Measurements from ENCODE around the gene C9orf153.

C9orf153 gene

DNA sequence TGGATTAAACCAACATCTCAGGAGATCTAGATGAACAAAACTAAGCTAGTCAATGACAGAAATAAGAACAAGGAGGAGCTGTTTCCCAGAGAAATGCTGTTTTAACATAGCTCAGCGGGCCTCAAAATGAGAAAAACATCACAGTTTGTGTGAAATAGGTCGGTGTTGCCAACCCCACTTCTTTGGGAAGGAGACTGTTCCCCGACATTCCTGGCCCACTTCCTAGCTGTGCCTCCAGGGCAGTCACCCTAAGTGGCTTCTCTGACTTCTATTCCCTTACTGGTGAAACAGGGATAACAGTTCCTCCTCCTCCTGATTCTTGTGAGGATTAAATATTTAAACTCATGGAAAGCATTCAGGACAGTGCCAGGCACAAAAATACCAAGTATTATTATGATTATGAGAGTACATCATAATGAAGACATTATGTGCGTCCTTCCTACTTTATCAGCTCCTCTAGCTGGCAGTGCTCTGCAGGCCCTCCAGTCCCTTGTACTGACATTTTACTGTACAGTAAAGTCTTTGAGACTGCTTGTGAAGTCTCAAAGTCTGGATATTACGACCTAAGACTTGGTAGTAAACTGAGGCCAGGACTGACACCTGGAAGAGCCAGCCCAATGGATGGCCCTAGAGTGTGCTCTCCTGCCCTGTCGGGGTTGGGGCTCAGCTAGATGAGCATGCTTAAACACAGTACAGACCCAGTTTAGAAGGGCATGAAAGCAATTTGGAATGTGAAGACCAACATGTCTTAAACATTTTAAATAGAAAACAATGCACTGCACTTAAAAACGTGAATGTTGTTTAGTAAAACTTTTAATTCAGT is 15.6 kb upstream of the C9orf153 start:
- Histone ChIP-seq H3K27ac (no peak overlapping the region), H3K9ac (no peak overlapping the region), H3K4me2 (no peak overlapping the region), H3K27me3 (no peaks in the 10 kb centered on the region), H3K36me3 (peaks cover 56% of the 10 kb centered on the region), H3K9me3 (peaks cover 9% of the 10 kb centered on the region), H3K4me3 (no peak overlapping the region), H4K20me1 (peaks cover 73% of the 10 kb centered on the region), H3K4me1 (peaks cover 11% of the 10 kb centered on the region)
- TF ChIP-seq Cebpa-rat (IDR thresholded peaks at IDR 0.05), result no peak

DNA sequence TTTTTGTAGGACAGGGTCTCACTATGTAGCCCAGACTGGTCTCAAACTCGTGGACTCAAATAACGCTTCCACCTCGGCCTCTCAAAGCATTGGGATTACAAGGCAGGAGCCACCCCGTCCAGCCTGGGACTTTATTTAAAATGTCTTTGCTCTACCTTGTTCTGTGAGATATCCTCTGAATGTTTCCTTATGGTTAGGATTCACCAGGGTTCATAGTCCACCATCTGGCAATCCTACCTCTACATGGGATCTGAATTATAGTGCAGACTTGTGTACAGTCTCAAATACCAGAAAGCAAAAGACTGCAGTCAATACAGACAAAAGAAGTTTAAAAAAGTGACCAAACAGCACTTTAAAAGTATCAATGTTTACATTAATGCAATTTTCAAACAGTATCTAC is 12.8 kb upstream of the C9orf153 start:
- no peaks in the 10 kb centered on the region for H3K27me3 ChIP-seq
- no peak overlapping the region for H3K9ac ChIP-seq
- H3K4me3 ChIP-seq, result no peak overlapping the region
- H3K9me3 ChIP-seq, result peaks cover 9% of the 10 kb centered on the region
- no peaks in the 10 kb centered on the region for H3K4me1 ChIP-seq
- H3K4me2 ChIP-seq, result no peak overlapping the region
- peaks cover 62% of the 10 kb centered on the region for H4K20me1 ChIP-seq
- peaks cover 61% of the 10 kb centered on the region for H3K36me3 ChIP-seq
- no peak for TF ChIP-seq Cebpa-rat (IDR thresholded peaks at IDR 0.05)
- H3K27ac ChIP-seq, result no peak overlapping the region

DNA sequence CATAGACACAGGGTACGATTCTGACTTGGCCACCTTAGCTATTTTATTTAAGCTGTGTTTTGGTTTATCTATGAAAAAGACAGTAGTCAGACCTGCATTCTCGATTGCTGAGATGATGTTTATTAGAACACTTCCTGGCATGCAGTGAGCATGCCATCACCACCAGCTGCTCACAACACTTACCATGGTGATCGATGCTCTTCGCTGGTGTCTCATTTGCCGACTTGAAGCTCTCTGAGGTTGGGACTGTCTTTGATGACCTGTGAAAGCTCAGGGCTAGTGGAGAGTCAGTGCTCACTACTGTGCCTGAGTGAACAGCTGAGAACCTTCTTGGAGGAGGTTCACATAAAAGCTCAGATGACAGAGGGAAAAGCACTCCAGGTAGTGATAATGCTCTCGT is 4.4 kb upstream of the C9orf153 start:
- Histone ChIP-seq H3K4me3 (no peak overlapping the region), H3K9me3 (no peaks in the 10 kb centered on the region), H3K36me3 (peaks cover 69% of the 10 kb centered on the region), H3K9ac (no peak overlapping the region), H3K4me2 (no peak overlapping the region), H3K4me1 (no peaks in the 10 kb centered on the region), H3K27ac (no peak overlapping the region), H3K27me3 (no peaks in the 10 kb centered on the region), H4K20me1 (peaks cover 48% of the 10 kb centered on the region)
- no peak for TF ChIP-seq Cebpa-rat (IDR thresholded peaks at IDR 0.05)

DNA sequence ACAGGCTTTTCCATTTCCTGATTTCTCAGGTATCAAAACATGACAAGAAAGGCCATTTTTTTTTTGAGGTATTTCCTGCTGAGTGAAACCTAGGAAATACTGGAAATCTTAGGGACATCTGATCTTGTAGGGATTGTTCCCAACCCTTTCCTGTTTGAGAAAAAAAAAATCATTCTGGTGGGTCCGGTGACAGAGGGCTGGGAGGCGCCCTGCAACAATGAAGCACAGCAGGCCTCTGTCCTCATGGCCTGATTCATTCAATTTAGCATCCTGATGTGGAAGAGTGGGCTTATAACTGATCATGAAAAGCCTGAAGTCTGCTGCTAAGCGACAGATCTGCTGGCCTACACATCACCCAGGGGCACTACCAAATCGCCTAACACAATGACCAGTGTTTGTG is 3.0 kb upstream of the C9orf153 start:
- Histone ChIP-seq H3K9ac (no peak overlapping the region), H3K4me3 (no peak overlapping the region), H3K4me2 (no peak overlapping the region), H3K9me3 (no peaks in the 10 kb centered on the region), H3K36me3 (peaks cover 56% of the 10 kb centered on the region), H4K20me1 (peaks cover 34% of the 10 kb centered on the region; the same call in 1 of the 2 replicates), H3K4me1 (no peaks in the 10 kb centered on the region), H3K27me3 (no peaks in the 10 kb centered on the region), H3K27ac (no peak overlapping the region)
- no peak for TF ChIP-seq Cebpa-rat (IDR thresholded peaks at IDR 0.05)

DNA sequence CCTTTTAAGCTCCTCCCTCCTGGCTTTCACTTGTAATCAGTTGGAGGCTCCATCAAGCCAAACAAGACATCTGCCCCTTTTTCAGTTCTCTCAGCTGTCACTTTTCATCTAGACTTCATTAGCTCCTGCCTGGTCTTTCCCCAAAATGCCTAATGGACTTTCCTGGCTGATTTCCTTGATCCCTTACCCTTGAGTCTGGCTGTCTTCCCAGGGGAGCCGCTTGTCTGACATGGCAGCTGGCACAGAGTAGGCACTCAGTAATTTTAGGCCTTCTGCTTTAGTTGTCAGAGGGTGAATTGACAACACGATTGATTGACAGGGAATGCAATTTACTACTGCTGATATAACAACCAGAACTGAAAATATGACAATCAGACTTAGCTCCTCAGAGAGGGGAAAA is 2.1 kb downstream of the C9orf153 start:
- H3K36me3 ChIP-seq, result peaks cover 27% of the 10 kb centered on the region
- no peak overlapping the region for H3K4me3 ChIP-seq
- no peak overlapping the region for H3K9ac ChIP-seq
- no peaks in the 10 kb centered on the region for H3K4me1 ChIP-seq
- peaks cover 23% of the 10 kb centered on the region for H3K9me3 ChIP-seq
- no peak overlapping the region for H3K4me2 ChIP-seq
- TF ChIP-seq Cebpa-rat (IDR thresholded peaks at IDR 0.05), result no peak
- no peaks in the 10 kb centered on the region for H3K27me3 ChIP-seq
- no peak overlapping the region for H3K27ac ChIP-seq
- no peaks in the 10 kb centered on the region for H4K20me1 ChIP-seq

DNA sequence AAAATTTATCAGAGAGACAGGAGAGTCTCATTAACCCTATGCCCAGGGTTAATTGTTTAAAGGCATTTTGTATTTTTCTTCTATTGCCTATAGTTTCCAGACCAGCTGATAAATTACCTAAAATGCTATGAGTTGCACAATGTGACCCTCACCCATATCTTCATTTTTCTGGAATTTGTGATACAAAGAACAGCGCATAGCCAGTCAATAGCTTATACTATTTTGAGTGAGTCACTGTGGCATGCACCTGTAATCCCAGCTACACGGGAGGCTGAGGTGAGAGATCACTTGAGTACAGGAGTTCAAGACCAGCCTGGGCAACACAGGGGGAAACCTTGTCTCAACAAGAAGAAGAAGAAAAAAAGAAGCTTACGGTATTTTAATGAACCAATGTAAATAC is 2.8 kb downstream of the C9orf153 start:
- Histone ChIP-seq H3K27ac (no peak overlapping the region), H3K9me3 (peaks cover 30% of the 10 kb centered on the region), H3K36me3 (peaks cover 19% of the 10 kb centered on the region), H3K4me3 (no peak overlapping the region), H3K4me2 (no peak overlapping the region), H4K20me1 (no peaks in the 10 kb centered on the region), H3K4me1 (no peaks in the 10 kb centered on the region), H3K9ac (no peak overlapping the region), H3K27me3 (no peaks in the 10 kb centered on the region)
- no peak for TF ChIP-seq Cebpa-rat (IDR thresholded peaks at IDR 0.05)

DNA sequence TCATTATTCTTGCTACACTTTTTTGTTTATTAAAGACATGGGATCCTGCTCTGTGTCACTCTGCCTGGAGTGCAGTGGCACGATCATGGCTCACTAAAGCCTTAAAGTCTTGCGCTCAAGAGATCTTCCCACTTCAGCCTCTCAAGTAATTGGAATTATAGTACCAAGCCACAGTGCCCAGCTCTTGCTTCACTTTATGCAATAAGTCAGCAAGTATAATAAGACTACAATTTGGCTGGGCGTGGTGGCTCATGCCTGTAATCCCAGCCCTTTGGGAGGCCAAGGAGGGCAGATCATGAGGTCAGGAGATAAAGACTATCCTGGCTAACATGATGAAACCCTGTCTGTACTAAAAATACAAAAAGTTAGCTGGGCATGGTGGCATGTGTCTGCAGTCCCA is 5.9 kb downstream of the C9orf153 start:
- no peak for TF ChIP-seq Cebpa-rat (IDR thresholded peaks at IDR 0.05)
- Histone ChIP-seq H3K4me3 (no peak overlapping the region), H3K27me3 (no peaks in the 10 kb centered on the region)

DNA sequence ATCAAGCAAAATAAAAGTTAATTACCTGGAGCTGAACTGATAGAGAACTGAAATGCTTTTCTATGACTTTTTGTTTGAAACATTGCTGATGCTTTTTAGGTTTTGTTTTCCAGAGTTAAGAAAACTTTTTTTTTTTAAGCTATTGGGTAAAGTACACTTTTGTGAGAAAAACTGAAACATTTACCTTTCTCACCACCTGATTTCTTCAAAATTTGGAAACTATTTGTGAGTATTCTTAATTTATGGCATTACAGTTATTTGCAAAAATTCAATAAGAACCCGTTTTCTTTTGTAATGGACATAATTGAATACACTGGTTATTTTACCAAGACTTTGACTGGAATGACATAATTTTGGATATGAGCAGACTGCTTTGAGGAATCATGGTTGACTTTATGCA is 6.6 kb downstream of the C9orf153 start:
- no peak overlapping the region for H3K27ac ChIP-seq

More for the DNA sequence above, 5.9 kb downstream of the C9orf153 start:
- H4K20me1 ChIP-seq, result no peaks in the 10 kb centered on the region
- H3K4me1 ChIP-seq, result no peaks in the 10 kb centered on the region
- no peak overlapping the region for H3K9ac ChIP-seq
- H3K4me2 ChIP-seq, result no peak overlapping the region
- H3K9me3 ChIP-seq, result peaks cover 30% of the 10 kb centered on the region
- H3K27ac ChIP-seq, result no peak overlapping the region
- H3K36me3 ChIP-seq, result peaks cover 7% of the 10 kb centered on the region; the same call in 1 of the 2 replicates

DNA sequence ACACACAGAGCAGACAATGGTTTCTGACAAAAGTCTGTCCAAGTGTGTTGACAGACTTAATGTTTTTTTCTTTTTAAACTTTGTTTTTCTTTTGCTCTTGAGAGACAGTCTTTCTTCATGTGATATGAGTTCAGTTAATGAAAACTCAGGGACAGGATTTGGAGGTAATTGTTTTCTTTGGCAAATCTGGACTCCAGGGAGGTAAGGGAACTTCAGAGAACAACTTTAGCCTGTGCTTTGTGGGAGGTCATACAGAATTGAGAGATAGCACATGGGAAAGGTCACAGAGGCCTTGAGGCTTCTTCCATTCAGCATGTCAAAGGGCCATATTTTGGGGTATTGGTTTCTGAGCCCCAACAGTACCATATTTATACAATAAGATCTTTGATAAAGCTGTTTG is 9.3 kb downstream of the C9orf153 start:
- H3K36me3 ChIP-seq, result peaks cover 7% of the 10 kb centered on the region; the same call in 1 of the 2 replicates
- peaks cover 30% of the 10 kb centered on the region for H3K9me3 ChIP-seq
- H3K27me3 ChIP-seq, result no peaks in the 10 kb centered on the region
- H4K20me1 ChIP-seq, result no peaks in the 10 kb centered on the region
- H3K4me2 ChIP-seq, result no peak overlapping the region
- no peak overlapping the region for H3K4me3 ChIP-seq
- H3K9ac ChIP-seq, result no peak overlapping the region
- no peak overlapping the region for H3K27ac ChIP-seq
- peaks cover 19% of the 10 kb centered on the region for H3K4me1 ChIP-seq
- no peak for TF ChIP-seq Cebpa-rat (IDR thresholded peaks at IDR 0.05)

More for the DNA sequence above, 6.6 kb downstream of the C9orf153 start:
- Histone ChIP-seq H4K20me1 (no peaks in the 10 kb centered on the region), H3K9me3 (peaks cover 30% of the 10 kb centered on the region), H3K36me3 (peaks cover 7% of the 10 kb centered on the region; the same call in 1 of the 2 replicates), H3K4me3 (no peak overlapping the region), H3K27me3 (no peaks in the 10 kb centered on the region), H3K9ac (no peak overlapping the region), H3K4me1 (no peaks in the 10 kb centered on the region), H3K4me2 (no peak overlapping the region)
- no peak for TF ChIP-seq Cebpa-rat (IDR thresholded peaks at IDR 0.05)

DNA sequence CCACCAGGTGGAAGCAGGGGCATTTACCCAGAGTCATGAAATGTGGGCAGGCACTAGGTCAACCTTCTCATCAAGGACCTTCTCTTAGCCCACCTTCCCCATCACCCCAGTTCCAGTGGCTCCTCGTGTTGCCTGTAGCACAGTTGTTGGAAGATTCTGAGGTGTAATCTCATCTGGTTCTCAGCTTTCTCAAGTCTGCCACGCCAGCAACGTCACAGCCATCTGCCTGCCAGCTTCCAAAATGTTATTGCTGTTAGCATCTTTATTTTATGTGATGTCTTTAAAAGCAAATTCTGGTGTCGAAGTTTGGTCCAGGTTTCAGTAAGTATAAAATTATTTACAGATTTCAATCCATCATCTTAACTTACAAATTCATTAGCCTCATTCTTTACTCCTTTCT is 10.7 kb downstream of the C9orf153 start:
- Histone ChIP-seq H3K4me1 (peaks cover 19% of the 10 kb centered on the region), H3K9ac (no peak overlapping the region), H3K4me2 (no peak overlapping the region), H3K4me3 (no peak overlapping the region), H3K36me3 (peaks cover 7% of the 10 kb centered on the region; the same call in 1 of the 2 replicates), H3K27me3 (no peaks in the 10 kb centered on the region), H3K27ac (no peak overlapping the region), H4K20me1 (no peaks in the 10 kb centered on the region), H3K9me3 (peaks cover 20% of the 10 kb centered on the region)
- no peak for TF ChIP-seq Cebpa-rat (IDR thresholded peaks at IDR 0.05)

Data from BLaER1 (cell line).